H1 (cell line): Measurements from ENCODE around the gene SLC26A1.

Source experiments
- EP300 ChIP-seq, 2 experiments: IDR thresholded peaks; 1 replicate in 1 of 2; 2 replicates in 1 of 2; pipeline ENCODE4 v1.6.1; 2011 to 2012; ENCODE audit warnings: low read depth in 2 of 2, low read length in 2 of 2, mild to moderate bottlenecking in 2 of 2, borderline replicate concordance in 1 of 2, inconsistent platforms in 1 of 2, moderate library complexity in 1 of 2
- POLR2A ChIP-seq, 2 experiments: IDR thresholded peaks; 1 replicate in 1 of 2; 2 replicates in 1 of 2; pipeline ENCODE4 v1.6.1; 2011; ENCODE audit warnings: low read depth in 2 of 2, low read length in 2 of 2, mild to moderate bottlenecking in 2 of 2; ENCODE audit errors: control extremely low read depth in 1 of 2
- TAF1 ChIP-seq: IDR thresholded peaks from 2 replicates; pipeline ENCODE4 v1.6.1; 2011; ENCODE audit warnings: mild to moderate bottlenecking, low read depth, low read length

DNA sequence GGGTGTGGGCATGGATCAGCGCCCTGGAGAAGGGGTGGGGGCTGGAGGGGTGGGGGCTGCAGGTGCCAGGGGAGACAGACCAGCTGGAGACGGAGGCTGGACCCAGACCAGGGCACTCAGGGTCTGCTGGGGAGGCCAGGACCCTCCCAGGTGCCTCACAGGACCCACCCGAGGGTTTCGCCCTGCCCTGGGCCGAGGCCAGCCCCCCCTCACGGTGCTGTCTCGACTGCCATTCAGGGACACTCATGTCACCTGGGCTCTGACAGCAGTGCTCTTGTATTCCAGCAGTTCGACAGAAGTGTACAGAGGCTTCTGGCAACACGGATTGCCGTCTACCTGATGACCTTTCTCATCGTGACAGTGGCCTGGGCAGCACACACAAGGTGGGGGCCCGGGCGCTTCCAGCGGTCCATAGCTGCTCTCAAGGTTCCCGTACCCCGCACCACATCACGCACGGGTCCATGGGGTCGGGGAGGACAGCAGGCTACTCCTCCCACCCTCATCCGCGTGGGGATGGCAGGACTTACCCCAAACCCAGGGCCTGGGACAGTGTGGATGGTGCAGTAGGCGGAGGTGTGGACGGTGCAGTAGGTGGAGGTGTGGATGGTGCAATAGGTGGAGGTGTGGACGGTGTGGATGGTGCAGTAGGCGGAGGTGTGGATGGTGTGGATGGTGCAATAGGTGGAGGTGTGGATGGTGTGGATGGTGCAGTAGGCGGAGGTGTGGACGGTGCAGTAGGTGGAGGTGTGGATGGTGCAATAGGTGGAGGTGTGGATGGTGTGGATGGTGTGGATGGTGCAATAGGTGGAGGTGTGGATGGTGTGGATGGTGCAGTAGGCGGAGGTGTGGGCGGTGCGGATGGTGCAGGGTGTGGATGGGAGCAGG lies 42.8 kb downstream of the SLC26A1 start:
- TF ChIP-seq EP300 (IDR thresholded peaks at IDR 0.05; ENCODE audit: borderline replicate concordance in 1 of 2, low read depth in 2 of 2, low read length in 2 of 2) (no peak), POLR2A (IDR thresholded peaks at IDR 0.05; ENCODE audit: control extremely low read depth in 1 of 2, low read depth in 2 of 2, low read length in 2 of 2) (no peak), TAF1 (no peak)
